AG10803 (cell line): ENCODE data around the gene CDK2.

Experiments
- DNase-seq: peaks from one replicate; pipeline ENCODE4 v3.0.0; 2010; ENCODE audit warnings: low read depth
- H3K4me3 ChIP-seq: 2 replicates; pipeline ENCODE4 v1.5.1; 2011; ENCODE audit warnings: mild to moderate bottlenecking, low read length, control low read depth
- TF ChIP-seq, protein P1 (sequence below): conservative IDR thresholded peaks from 2 replicates; pipeline ENCODE4 v1.5.1; 2011; ENCODE audit warnings: mild to moderate bottlenecking, low read length, control low read depth, inconsistent platforms

Gene CDK2

DNA sequence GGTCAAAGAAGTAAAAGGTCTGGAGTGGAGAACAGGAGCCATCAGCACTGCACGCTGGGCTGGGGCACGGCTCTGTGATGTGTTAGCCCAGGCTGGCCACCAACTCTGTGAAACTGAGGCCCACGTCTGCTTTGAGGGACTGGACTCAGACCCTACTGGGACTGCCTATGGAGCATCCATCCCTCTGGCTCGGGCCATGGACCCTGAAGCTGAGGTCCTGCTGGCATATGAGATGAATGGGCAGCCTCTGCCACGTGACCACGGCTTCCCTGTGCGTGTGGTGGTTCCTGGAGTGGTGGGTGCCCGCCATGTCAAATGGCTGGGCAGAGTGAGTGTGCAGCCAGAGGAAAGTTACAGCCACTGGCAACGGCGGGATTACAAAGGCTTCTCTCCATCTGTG is 37.6 kb downstream of the CDK2 start:
- TF ChIP-seq, protein P1, sequence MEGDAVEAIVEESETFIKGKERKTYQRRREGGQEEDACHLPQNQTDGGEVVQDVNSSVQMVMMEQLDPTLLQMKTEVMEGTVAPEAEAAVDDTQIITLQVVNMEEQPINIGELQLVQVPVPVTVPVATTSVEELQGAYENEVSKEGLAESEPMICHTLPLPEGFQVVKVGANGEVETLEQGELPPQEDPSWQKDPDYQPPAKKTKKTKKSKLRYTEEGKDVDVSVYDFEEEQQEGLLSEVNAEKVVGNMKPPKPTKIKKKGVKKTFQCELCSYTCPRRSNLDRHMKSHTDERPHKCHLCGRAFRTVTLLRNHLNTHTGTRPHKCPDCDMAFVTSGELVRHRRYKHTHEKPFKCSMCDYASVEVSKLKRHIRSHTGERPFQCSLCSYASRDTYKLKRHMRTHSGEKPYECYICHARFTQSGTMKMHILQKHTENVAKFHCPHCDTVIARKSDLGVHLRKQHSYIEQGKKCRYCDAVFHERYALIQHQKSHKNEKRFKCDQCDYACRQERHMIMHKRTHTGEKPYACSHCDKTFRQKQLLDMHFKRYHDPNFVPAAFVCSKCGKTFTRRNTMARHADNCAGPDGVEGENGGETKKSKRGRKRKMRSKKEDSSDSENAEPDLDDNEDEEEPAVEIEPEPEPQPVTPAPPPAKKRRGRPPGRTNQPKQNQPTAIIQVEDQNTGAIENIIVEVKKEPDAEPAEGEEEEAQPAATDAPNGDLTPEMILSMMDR, result no peak
- no peak for DNase-seq
- H3K4me3 ChIP-seq, result no peak overlapping the region

DNA sequence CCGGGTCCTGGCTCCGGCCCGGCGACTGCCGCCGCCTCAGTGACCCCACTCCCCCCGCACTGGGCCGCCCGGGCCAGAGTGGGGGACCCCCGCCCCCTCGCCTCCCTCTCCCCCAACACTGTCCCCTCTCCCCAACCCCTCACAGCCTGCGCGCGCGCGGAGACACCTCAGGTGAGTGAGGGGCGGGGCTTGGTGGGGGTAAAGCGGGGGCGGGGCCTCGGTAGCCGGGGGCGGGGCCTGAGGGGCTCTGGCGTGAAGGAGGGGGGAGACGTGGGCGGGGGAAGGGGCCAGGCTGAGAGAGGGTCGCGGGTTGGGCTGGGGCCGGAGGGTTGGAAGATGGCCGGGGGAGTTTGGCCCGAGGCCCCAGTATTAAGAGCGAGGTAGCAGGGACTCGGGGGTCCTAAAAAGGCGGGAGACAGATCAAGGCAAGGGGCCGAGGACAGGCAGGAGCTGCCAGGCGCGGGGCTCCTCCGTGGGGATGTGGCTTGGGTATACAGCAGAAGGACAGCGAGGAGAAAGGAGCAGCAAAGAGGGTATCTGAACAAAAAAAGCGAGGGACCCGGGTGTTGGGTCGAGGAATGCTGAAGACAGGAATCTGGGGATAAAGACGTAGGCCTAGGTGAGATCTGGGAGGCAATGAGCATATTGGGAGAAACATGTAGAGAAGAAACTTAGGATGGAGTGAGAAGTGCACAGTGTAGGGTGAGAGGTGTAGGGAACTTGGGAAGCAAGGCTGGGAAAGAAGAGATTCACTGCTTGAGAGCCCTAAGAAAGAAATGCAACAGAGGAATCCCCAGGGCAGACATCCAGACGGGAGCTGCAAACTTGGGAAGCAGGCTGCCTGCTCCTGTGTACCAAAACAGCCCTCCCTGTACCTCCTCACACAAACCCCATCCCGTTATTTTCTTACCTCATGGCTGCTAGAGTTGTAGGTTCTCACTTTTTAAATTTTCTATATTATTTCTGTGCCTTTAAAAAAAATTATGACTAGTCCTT is 41.2 kb downstream of the CDK2 start:
- DNase-seq, result peak; percentile 31
- H3K4me3 ChIP-seq, result peak overlapping the region; percentile 76
- TF ChIP-seq, protein P1, result no peak

DNA sequence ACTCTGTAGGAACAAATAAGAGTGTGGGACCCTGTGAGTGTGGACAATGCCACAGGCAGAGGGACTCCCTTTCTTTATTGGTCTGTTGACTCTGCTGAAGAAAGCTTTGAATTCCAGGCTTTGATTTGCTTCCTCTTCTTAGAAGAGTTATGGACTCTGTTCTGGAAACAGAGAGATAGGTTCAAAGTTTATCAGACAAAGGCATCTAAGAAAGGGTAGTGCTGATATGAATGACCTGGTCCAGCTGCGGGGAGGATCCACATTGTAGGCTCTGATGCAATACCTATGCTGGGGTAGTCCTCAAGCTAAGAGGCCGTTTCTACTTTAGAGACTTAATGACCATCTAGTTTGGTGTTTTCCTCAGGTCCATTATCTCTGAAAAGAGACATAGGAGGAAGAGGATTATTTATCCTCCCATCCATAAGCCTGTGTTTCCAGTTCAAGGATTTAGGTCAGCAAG is 43.5 kb downstream of the CDK2 start:
- no peak overlapping the region for H3K4me3 ChIP-seq
- no peak for DNase-seq
- TF ChIP-seq, protein P1, result no peak

DNA sequence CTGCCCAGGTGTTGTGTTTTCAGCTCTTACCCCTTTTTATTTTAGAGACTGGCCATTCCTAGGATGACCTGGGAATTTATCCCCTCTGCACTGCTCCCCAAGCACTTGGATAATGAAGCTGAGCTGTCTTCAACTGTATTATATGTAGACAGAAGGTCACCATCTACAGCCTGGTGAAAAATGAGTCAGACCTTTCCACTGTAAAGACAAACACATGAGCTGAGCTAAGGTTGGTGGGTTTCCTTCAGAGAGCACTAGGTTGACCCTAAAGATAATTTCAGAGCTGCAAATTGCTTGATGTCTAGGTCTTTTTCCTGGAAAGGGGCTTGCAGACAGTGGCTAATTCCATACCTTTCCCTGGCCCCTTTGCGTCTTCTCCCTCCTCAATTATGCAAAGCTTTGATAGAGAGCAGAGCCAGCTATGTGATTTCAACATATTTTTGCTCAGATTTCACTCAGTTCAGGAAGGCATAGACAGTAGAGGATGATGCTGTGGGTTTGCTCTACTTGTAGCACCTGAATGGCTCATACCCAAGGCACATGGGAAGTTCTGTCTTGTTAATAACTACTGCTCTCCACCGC is 45.0 kb downstream of the CDK2 start:
- DNase-seq, result no peak
- TF ChIP-seq, protein P1, result no peak
- H3K4me3 ChIP-seq, result no peak overlapping the region

DNA sequence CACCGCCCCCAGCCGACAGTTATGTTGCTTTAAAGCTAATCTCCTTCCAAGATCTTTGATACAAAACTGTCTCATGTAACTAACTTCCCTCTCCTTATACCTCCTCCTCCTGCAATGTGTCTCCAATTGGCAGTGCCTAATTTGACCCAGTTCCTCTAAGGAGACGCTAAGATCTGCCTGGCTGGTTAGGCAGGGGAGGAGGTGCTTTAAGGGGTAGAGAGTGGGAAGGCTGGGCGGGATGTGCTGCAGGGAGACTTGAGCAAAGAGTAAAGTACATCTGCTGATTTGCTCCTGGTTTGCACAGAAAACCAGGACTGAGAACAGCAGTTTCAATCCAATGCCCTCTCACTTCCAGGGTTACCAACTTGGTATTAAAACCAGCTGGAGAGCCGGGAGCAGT is 46.9 kb downstream of the CDK2 start:
- no peak overlapping the region for H3K4me3 ChIP-seq
- no peak for DNase-seq
- TF ChIP-seq, protein P1, result no peak

DNA sequence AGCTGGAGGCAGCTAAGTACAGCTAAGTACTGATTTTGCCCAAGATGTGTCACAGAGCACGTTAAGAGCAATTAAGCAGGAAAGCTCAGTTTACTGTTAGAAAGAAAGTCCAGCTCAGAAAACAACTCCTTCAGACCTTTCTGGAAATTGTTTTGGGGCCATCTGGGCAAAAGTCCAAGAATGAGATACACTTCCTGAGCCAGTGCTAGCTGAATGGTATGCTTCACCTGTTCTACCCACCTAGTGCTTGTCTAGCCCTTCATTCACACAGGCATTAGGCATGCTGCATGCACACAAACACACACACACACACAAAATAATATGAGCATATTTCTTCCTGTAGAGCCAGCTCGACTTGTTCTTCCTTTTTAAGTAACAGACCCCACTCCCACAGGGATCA is 47.6 kb downstream of the CDK2 start:
- no peak for DNase-seq
- H3K4me3 ChIP-seq, result no peak overlapping the region

More for the DNA sequence above, 47.6 kb downstream of the CDK2 start:
- TF ChIP-seq, protein P1, result no peak
